Aorta (tissue), 5 donors: ENCODE results near the gene TMEM47. TPM values are rescaled to one million over a fixed set of nuclear protein-coding genes. Genes with fewer than 3 reads are reported as not detected.

Experiments used
- ATAC-seq: fragments of 200-7000 bp; cut with Tn5 transposase; one replicate; pipeline ENCODE4 v1.9.1; 2022; ENCODE audit warnings: moderate library complexity; ENCODE audit not compliant: low FRiP score
- DNase-seq, 2 donors: peaks; one replicate each; pipeline ENCODE4 v3.0.0-alpha.2; 2020
- H3K27ac ChIP-seq, 2 donors: one replicate each; pipeline ENCODE4 v1.5.1; 2013; ENCODE audit warnings: low read length in 2 of 2, mild to moderate bottlenecking in 2 of 2, moderate library complexity in 2 of 2, control low read depth in 1 of 2, inconsistent platforms in 1 of 2, low read depth in 1 of 2
- H3K27me3 ChIP-seq, 2 donors: one replicate each; pipeline ENCODE4 v1.6.1; 2013; ENCODE audit warnings: control low read depth in 1 of 2, low read length in 1 of 2, mild to moderate bottlenecking in 1 of 2, moderate library complexity in 1 of 2; ENCODE audit not compliant: insufficient read depth in 2 of 2, control insufficient read depth in 1 of 2
- H3K36me3 ChIP-seq, 2 donors: one replicate each; pipeline ENCODE4 v1.6.1; 2013; ENCODE audit warnings: control low read depth in 1 of 2, low read length in 1 of 2, mild to moderate bottlenecking in 1 of 2; ENCODE audit not compliant: insufficient read depth in 2 of 2, control insufficient read depth in 1 of 2
- H3K4me1 ChIP-seq, 2 donors: one replicate each; pipeline ENCODE4 v1.6.1; 2013; ENCODE audit warnings: low read length in 2 of 2, control low read depth in 1 of 2, mild to moderate bottlenecking in 1 of 2, moderate library complexity in 1 of 2; ENCODE audit not compliant: insufficient read depth in 2 of 2, control insufficient read depth in 1 of 2
- H3K4me3 ChIP-seq, 2 donors: one replicate each; pipeline ENCODE4 v1.5.1; 2013; ENCODE audit warnings: low read length in 2 of 2, control low read depth in 1 of 2, mild to moderate bottlenecking in 1 of 2
- H3K9me3 ChIP-seq: one replicate; pipeline ENCODE4 v1.6.1; 2013; ENCODE audit warnings: mild to moderate bottlenecking, low read length; ENCODE audit not compliant: control insufficient read depth
- WGBS, 2 donors: extraction: QIAGEN DNeasy Blood & Tissue Kit; methylation state at CpG; one replicate each; pipeline ENCODE4 v1.1.7; 2013; 5-methylcytosine and 5-hydroxymethylcytosine counted together
- intact Hi-C, 2 donors: fragments of 100-400 bp; cut with DNase I; formaldehyde crosslinking; loops; one replicate each; pipeline versions ENCODE4 v1.14.2 to v1.15.0; 2022
- polyA plus RNA-seq, 2 donors: library from polyadenylated mRNA; stranded (reverse); fragments of 200-250 nt; gene quantifications; one replicate each; pipeline ENCODE4 v1.2.3, GENCODE V29; 2013
- total RNA-seq, 2 donors: library from RNA; stranded (reverse); fragmentation: NEBNext Ultra II Directional; extraction: Animal tissue kit (Norgen Biotek cat#: 25700); gene quantifications; one replicate each; pipeline ENCODE4 v1.2.1, GENCODE V29; 2021
- donor health status: healthy with polysubstance abuse.
- donor health status: Bipolar disorder and iron deficiency.
- donor health status: DM: no; HTN: no; CAD: no.
- donor health status: DM: no; HTN: no; CAD: no.
- donor health status: DM: yes; HTN: yes; CAD: no.

TMEM47 gene
- total and polyA plus RNA-seq, 4 donors: 109 to 287 (median 120) TPM

GRCh38 chrX:34624416-34624815 is 32.7 kb downstream of the TMEM47 start:
- WGBS, 2 donors: 7 to 20% methylated on average over 2 of the region's 2 CpGs
- ATAC-seq: peak; percentile 26
- H3K27me3 ChIP-seq: no peaks in the 10 kb centered on the region
- intact Hi-C loops: no loop called here
- no peak overlapping the region for H3K27ac ChIP-seq
- H3K9me3 ChIP-seq: no peaks in the 10 kb centered on the region
- no peak for DNase-seq
- no peaks in the 10 kb centered on the region for H3K36me3 ChIP-seq
- no peaks in the 10 kb centered on the region for H3K4me1 ChIP-seq
- no peak overlapping the region for H3K4me3 ChIP-seq

GRCh38 chrX:34619920-34620319 is 37.2 kb downstream of the TMEM47 start:
- H3K27ac ChIP-seq: no peak overlapping the region
- intact Hi-C loops: no loop called here
- no peak for ATAC-seq

GRCh38 chrX:34612036-34612435 is 45.0 kb downstream of the TMEM47 start:
- intact Hi-C loops: no loop called here
- H3K36me3 ChIP-seq: no peaks in the 10 kb centered on the region
- ATAC-seq (no peak), DNase-seq (no peak)
- H3K27ac ChIP-seq: no peak overlapping the region
- no peaks in the 10 kb centered on the region for H3K4me1 ChIP-seq
- no peak overlapping the region for H3K4me3 ChIP-seq
- no peaks in the 10 kb centered on the region for H3K27me3 ChIP-seq
- H3K9me3 ChIP-seq: no peaks in the 10 kb centered on the region
- 46 to 65% methylated on average over 4 of the region's 4 CpGs for WGBS, 2 donors

More at GRCh38 chrX:34619920-34620319, 37.2 kb downstream of the TMEM47 start:
- H3K4me1 ChIP-seq: no peaks in the 10 kb centered on the region
- WGBS, 2 donors: 16 to 40% methylated on average over 2 of the region's 2 CpGs
- H3K9me3 ChIP-seq: no peaks in the 10 kb centered on the region
- H3K4me3 ChIP-seq: no peak overlapping the region
- no peaks in the 10 kb centered on the region for H3K36me3 ChIP-seq
- DNase-seq: no peak
- no peaks in the 10 kb centered on the region for H3K27me3 ChIP-seq

- intact Hi-C loops: no loop called here
- 87 to 95% methylated on average over 1 of the region's 1 CpG for WGBS, 2 donors
- ATAC-seq (no peak), DNase-seq (no peak)
- Histone ChIP-seq H3K9me3 (no peaks in the 10 kb centered on the region), H3K36me3 (no peaks in the 10 kb centered on the region), H3K27me3 (no peaks in the 10 kb centered on the region), H3K4me1 (no peaks in the 10 kb centered on the region), H3K4me3 (no peak overlapping the region), H3K27ac (no peak overlapping the region)
These were observed 58.7 kb downstream of the TMEM47 start for GRCh38 chrX:34598362-34598761.

GRCh38 chrX:34586936-34587335 is 70.1 kb downstream of the TMEM47 start:
- H3K4me3 ChIP-seq: no peak overlapping the region
- H3K36me3 ChIP-seq: no peaks in the 10 kb centered on the region
- no peaks in the 10 kb centered on the region for H3K4me1 ChIP-seq
- H3K27me3 ChIP-seq: no peaks in the 10 kb centered on the region
- no peak for ATAC-seq
- H3K27ac ChIP-seq: no peak overlapping the region
- H3K9me3 ChIP-seq: no peaks in the 10 kb centered on the region
- DNase-seq: no peak
- 57 to 71% methylated on average over 3 of the region's 3 CpGs for WGBS, 2 donors
- intact Hi-C loops: no loop called here

- WGBS, 2 donors: 52 to 73% methylated on average over 4 of the region's 4 CpGs
- DNase-seq (no peak), ATAC-seq (no peak)
- H3K27ac ChIP-seq: no peak overlapping the region
- H3K27me3 ChIP-seq: no peaks in the 10 kb centered on the region
- no peaks in the 10 kb centered on the region for H3K4me1 ChIP-seq
- H3K4me3 ChIP-seq: no peak overlapping the region
- no peaks in the 10 kb centered on the region for H3K9me3 ChIP-seq
- H3K36me3 ChIP-seq: no peaks in the 10 kb centered on the region
- intact Hi-C loops: no loop called here
These were observed 70.7 kb downstream of the TMEM47 start for GRCh38 chrX:34586346-34586911.

GRCh38 chrX:34585561-34585960 is 71.5 kb downstream of the TMEM47 start:
- H3K36me3 ChIP-seq: no peaks in the 10 kb centered on the region
- no peaks in the 10 kb centered on the region for H3K4me1 ChIP-seq
- no peak overlapping the region for H3K27ac ChIP-seq
- DNase-seq: no peak
- WGBS, 2 donors: 62 to 75% methylated on average over 5 of the region's 5 CpGs
- no peaks in the 10 kb centered on the region for H3K27me3 ChIP-seq
- intact Hi-C loops: no loop called here
- no peak for ATAC-seq
- no peak overlapping the region for H3K4me3 ChIP-seq
- H3K9me3 ChIP-seq: no peaks in the 10 kb centered on the region

GRCh38 chrX:34584781-34585180 is 72.3 kb downstream of the TMEM47 start:
- WGBS, 2 donors: 77 to 89% methylated on average over 1 of the region's 1 CpG
- Histone ChIP-seq H3K9me3 (no peaks in the 10 kb centered on the region), H3K27me3 (no peaks in the 10 kb centered on the region), H3K4me3 (no peak overlapping the region), H3K27ac (no peak overlapping the region), H3K36me3 (no peaks in the 10 kb centered on the region), H3K4me1 (no peaks in the 10 kb centered on the region)
- intact Hi-C loops: no loop called here
- DNase-seq (no peak), ATAC-seq (no peak)

- Histone ChIP-seq H3K27me3 (no peaks in the 10 kb centered on the region), H3K4me1 (no peaks in the 10 kb centered on the region), H3K27ac (no peak overlapping the region), H3K9me3 (no peaks in the 10 kb centered on the region), H3K36me3 (no peaks in the 10 kb centered on the region), H3K4me3 (no peak overlapping the region)
- DNase-seq (no peak), ATAC-seq (no peak)
- 44 to 48% methylated on average over 2 of the region's 2 CpGs for WGBS, 2 donors
- intact Hi-C loops: no loop called here
These were observed 77.0 kb downstream of the TMEM47 start for GRCh38 chrX:34580069-34580468.
